Caco-2 (cell line): ENCODE data around the gene RAB3D. TPM values are rescaled to one million over a fixed set of nuclear protein-coding genes. Genes with fewer than 3 reads are reported as not detected.
A peak's percentile ranks its signal among the peaks of the same experiment; 100 is the strongest.
"Not testable (repeated sequence)": the region's sequence is repeated elsewhere in the genome, so short reads cannot be mapped to it uniquely, and the experiment has no call there.

Experiments used
- BruUV-seq: library from RNA; stranded (reverse); fragments of 400-500 nt; replicated peaks from 2 replicates; lab custom pipeline; 2021; lab: Mats Ljungman, UMichigan
- CTCF ChIA-PET: fragments of 300-600 bp; sonication (Branson Sonifier 250); formaldehyde crosslinking; loops from one replicate; lab custom pipeline; 2022; ENCODE audit warnings: antibody characterized with exemption; lab: Charles Lee
- POLR2A ChIA-PET: fragments of 300-600 bp; sonication (Branson Sonifier 250); formaldehyde crosslinking; loops from one replicate; lab custom pipeline; 2022; ENCODE audit warnings: antibody characterized with exemption; lab: Charles Lee
- DNase-seq, 2 experiments: peaks; one replicate each; pipeline versions ENCODE4 v3.0.0 to v3.0.0-alpha.2; 2020 to 2022
- H3K27me3 ChIP-seq: replicated peaks from 2 replicates; pipeline ENCODE4 v1.6.0; 2011; ENCODE audit warnings: low read length; ENCODE audit not compliant: control insufficient read depth, insufficient read depth
- H3K36me3 ChIP-seq: 2 replicates; pipeline ENCODE4 v1.5.1; 2011; ENCODE audit warnings: low read length; ENCODE audit not compliant: control insufficient read depth, insufficient read depth
- H3K4me1 ChIP-seq: fragments of 250-450 bp; sonication (Bioruptor Pico); 2 replicates; pipeline ENCODE4 v1.5.1; 2020; ENCODE audit warnings: mild to moderate bottlenecking
- H3K4me3 ChIP-seq: 2 replicates; pipeline ENCODE4 v1.5.1; 2011; ENCODE audit warnings: low read depth, mild to moderate bottlenecking, control low read depth, low read length
- H3K9me3 ChIP-seq: fragments of 250-450 bp; sonication (Bioruptor Pico); 2 replicates; pipeline ENCODE4 v1.5.1; 2020; ENCODE audit warnings: mild to moderate bottlenecking, moderate library complexity
- H3K27ac Mint-ChIP-seq: one replicate; pipeline ENCODE4 v1.8.0; 2022; ENCODE audit warnings: mixed read lengths; ENCODE audit not compliant: unreplicated experiment
- H3K27me3 Mint-ChIP-seq: one replicate; pipeline ENCODE4 v1.8.0; 2022; ENCODE audit warnings: mixed read lengths; ENCODE audit not compliant: insufficient read depth, unreplicated experiment
- H3K36me3 Mint-ChIP-seq: one replicate; pipeline ENCODE4 v1.8.0; 2022; ENCODE audit warnings: mild to moderate bottlenecking, mixed read lengths; ENCODE audit not compliant: insufficient read depth, unreplicated experiment
- H3K4me1 Mint-ChIP-seq: one replicate; pipeline ENCODE4 v1.8.0; 2022; ENCODE audit warnings: low read depth, mixed read lengths; ENCODE audit not compliant: unreplicated experiment
- H3K4me3 Mint-ChIP-seq: one replicate; pipeline ENCODE4 v1.8.0; 2022; ENCODE audit warnings: mild to moderate bottlenecking, moderate library complexity, mixed read lengths; ENCODE audit not compliant: unreplicated experiment
- H3K9me3 Mint-ChIP-seq: one replicate; pipeline ENCODE4 v1.8.0; 2022; ENCODE audit warnings: mixed read lengths; ENCODE audit not compliant: unreplicated experiment
- intact Hi-C: fragments of 100-400 bp; cut with micrococcal nuclease; formaldehyde crosslinking; loops from one replicate; pipeline ENCODE4 v1.10.0; 2022; ENCODE audit not compliant: unreplicated experiment
- total RNA-seq: library from RNA; stranded (reverse); gene quantifications from 2 replicates; pipeline ENCODE4 v1.2.3, GENCODE V29; 2022
- TF ChIP-seq, protein P1 (sequence below), 2 experiments: fragments of 200-600 bp in 1 of 2; IDR thresholded peaks; 1 replicate in 1 of 2; 2 replicates in 1 of 2; pipeline versions ENCODE4 v1.5.1 to v1.8.0; 2011 to 2022; ENCODE audit warnings: antibody characterized with exemption in 1 of 2, control low read depth in 1 of 2, inconsistent platforms in 1 of 2, low read depth in 1 of 2, low read length in 1 of 2, mild to moderate bottlenecking in 1 of 2, moderate library complexity in 1 of 2; ENCODE audit not compliant: insufficient read depth in 1 of 2, severe bottlenecking in 1 of 2, unreplicated experiment in 1 of 2

RAB3D gene
- total RNA-seq, 1 experiment from 2014 or later = 28.0 TPM

DNA sequence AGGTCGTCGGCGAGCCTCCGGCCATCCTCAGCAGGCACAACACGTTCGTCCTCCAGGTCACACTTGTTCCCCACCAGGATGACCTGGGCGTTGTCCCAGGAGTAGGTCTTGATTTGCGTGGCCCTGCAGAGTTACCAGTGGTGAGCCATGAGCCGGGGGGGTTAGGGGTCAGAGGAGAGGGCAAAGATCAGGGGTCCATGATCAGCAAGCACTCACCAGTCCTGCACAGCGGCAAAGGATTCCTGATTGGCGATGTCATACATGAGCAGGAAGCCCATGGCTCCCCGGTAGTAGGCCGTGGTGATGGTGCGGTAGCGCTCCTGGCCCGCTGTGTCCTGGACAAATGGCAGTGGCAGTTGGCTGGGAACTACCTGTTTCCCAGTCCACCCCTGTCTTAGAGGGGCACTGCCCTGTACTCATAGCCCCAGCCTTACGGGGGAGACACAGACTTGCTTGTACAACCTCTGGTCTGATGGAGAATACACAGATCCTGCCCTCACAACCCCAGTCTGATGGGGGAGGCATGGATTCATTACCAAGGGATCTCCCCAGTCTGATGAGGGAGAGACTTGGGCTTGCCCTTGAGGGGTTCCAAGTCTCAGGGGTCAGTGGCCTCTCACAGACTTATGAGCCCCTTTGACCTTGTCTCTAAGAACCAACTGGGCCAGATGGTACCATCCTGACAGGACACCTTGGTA, 3.9 kb downstream of the RAB3D start:
- Histone ChIP-seq H3K4me1 (peaks cover 14% of the 10 kb centered on the region), H3K27me3 (no peaks in the 10 kb centered on the region), H3K4me3 (no peak overlapping the region), H3K36me3 (peaks cover 5% of the 10 kb centered on the region), H3K9me3 (no peaks in the 10 kb centered on the region)
- H3K4me3 Mint-ChIP-seq = no peak overlapping the region
- no peaks in the 10 kb centered on the region for H3K27me3 Mint-ChIP-seq
- CTCF ChIA-PET = no interaction called here
- peaks cover 6% of the 10 kb centered on the region for H3K4me1 Mint-ChIP-seq
- no TSS peak for BruUV-seq
- peaks cover 28% of the 10 kb centered on the region for H3K36me3 Mint-ChIP-seq
- intact Hi-C loops = no loop called here
- no peak overlapping the region for H3K27ac Mint-ChIP-seq
- no peak for DNase-seq
- POLR2A ChIA-PET = no interaction called here
- H3K9me3 Mint-ChIP-seq = no peaks in the 10 kb centered on the region
- TF ChIP-seq, protein P1, sequence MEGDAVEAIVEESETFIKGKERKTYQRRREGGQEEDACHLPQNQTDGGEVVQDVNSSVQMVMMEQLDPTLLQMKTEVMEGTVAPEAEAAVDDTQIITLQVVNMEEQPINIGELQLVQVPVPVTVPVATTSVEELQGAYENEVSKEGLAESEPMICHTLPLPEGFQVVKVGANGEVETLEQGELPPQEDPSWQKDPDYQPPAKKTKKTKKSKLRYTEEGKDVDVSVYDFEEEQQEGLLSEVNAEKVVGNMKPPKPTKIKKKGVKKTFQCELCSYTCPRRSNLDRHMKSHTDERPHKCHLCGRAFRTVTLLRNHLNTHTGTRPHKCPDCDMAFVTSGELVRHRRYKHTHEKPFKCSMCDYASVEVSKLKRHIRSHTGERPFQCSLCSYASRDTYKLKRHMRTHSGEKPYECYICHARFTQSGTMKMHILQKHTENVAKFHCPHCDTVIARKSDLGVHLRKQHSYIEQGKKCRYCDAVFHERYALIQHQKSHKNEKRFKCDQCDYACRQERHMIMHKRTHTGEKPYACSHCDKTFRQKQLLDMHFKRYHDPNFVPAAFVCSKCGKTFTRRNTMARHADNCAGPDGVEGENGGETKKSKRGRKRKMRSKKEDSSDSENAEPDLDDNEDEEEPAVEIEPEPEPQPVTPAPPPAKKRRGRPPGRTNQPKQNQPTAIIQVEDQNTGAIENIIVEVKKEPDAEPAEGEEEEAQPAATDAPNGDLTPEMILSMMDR (IDR thresholded peaks at IDR 0.05; ENCODE audit: insufficient read depth in 1 of 2, low read depth in 1 of 2, low read length in 1 of 2, severe bottlenecking in 1 of 2, unreplicated experiment in 1 of 2) = no peak

DNA sequence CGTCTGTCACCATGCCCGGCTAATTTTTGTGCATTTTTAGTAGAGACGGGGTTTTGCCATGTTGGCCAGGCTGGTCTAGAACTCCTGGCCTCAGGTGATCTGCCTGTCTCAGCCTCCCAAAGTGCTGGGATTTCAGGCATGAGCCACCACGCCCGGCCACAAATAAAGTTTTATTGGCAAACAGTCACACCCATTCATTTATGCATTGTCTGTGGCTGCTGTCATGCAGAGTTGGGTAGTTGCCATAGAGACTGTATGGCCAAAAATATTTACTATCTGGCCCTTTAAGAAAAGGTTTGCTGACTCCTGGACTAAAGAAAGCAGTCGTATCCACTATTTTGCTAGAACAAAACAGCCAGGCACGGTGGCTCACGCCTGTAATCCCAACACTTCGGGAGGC, 5.6 kb downstream of the RAB3D start:
- H3K4me3 Mint-ChIP-seq, H3K27ac Mint-ChIP-seq, POLR2A ChIA-PET, H3K36me3 ChIP-seq, H3K27me3 Mint-ChIP-seq, H3K4me3 ChIP-seq, H3K27me3 ChIP-seq, H3K9me3 Mint-ChIP-seq, BruUV-seq, H3K4me1 Mint-ChIP-seq, CTCF ChIA-PET, intact Hi-C loops, H3K9me3 ChIP-seq: not testable (repeated sequence)
- H3K36me3 Mint-ChIP-seq = peaks cover 36% of the 10 kb centered on the region
- peak in 1 of 2 experiments; percentile 21 for DNase-seq
- peaks cover 11% of the 10 kb centered on the region for H3K4me1 ChIP-seq

DNA sequence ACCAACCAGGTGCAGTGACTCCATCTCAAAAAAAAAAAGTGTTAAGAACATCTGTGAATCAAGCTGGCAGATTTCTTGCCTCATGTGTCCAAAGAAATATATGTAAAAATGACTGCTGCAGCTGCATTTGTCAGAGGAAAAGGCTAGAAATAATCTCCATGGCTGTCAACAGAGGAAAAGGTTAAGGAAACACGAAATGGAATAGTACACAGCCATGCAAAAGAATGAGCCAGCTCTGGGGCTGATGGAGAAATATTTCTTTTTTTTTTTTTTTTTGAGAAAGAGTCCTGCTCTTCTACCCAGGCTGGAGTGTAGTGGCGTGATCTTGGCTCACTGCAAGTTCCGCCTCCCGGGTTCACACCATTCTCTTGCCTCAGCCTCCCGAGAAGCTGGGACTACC, 6.6 kb downstream of the RAB3D start:
- TF ChIP-seq, protein P1 (IDR thresholded peaks at IDR 0.05; ENCODE audit: insufficient read depth in 1 of 2, low read depth in 1 of 2, low read length in 1 of 2, severe bottlenecking in 1 of 2, unreplicated experiment in 1 of 2) = no peak
- Mint-ChIP-seq H3K27me3 (no peaks in the 10 kb centered on the region), H3K4me1 (no peaks in the 10 kb centered on the region), H3K9me3 (no peaks in the 10 kb centered on the region), H3K4me3 (no peak overlapping the region), H3K36me3 (peaks cover 36% of the 10 kb centered on the region), H3K27ac (no peak overlapping the region)
- no peaks in the 10 kb centered on the region for H3K9me3 ChIP-seq
- no peak overlapping the region for H3K4me3 ChIP-seq
- CTCF ChIA-PET = interaction anchor here (0.7 kb wide), 1 partner anchor 1172 kb away, joined by 3 read pairs; no protein-coding TSS in a partner anchor
- POLR2A ChIA-PET = no interaction called here
- H3K4me1 ChIP-seq = peaks cover 1% of the 10 kb centered on the region
- no peak for DNase-seq
- peaks cover 5% of the 10 kb centered on the region for H3K36me3 ChIP-seq
- no TSS peak for BruUV-seq
- intact Hi-C loops = no loop called here
- no peaks in the 10 kb centered on the region for H3K27me3 ChIP-seq
